Duodenal mucosa (tissue), 2 donors: ENCODE results near the gene IFNK.

Experiments used
- H3K27ac ChIP-seq: one replicate; pipeline ENCODE4 v1.7.0; 2013; ENCODE audit warnings: low read depth, low read length
- H3K27me3 ChIP-seq, 2 donors: one replicate each; pipeline ENCODE4 v1.7.0; 2013; ENCODE audit warnings: low read length in 2 of 2, control low read depth in 1 of 2; ENCODE audit not compliant: insufficient read depth in 2 of 2, control insufficient read depth in 1 of 2
- H3K36me3 ChIP-seq, 2 donors: one replicate each; pipeline ENCODE4 v1.7.0; 2013; ENCODE audit warnings: low read length in 2 of 2, control low read depth in 1 of 2; ENCODE audit not compliant: insufficient read depth in 2 of 2, control insufficient read depth in 1 of 2
- H3K4me1 ChIP-seq, 2 donors: one replicate each; pipeline ENCODE4 v1.7.0; 2013; ENCODE audit warnings: low read length in 2 of 2, control low read depth in 1 of 2; ENCODE audit not compliant: insufficient read depth in 2 of 2, control insufficient read depth in 1 of 2
- H3K4me3 ChIP-seq, 2 donors: one replicate each; pipeline ENCODE4 v1.7.0; 2013; ENCODE audit warnings: low read length in 2 of 2, low read depth in 1 of 2
- H3K9ac ChIP-seq, 2 donors: one replicate each; pipeline ENCODE4 v1.7.0; 2013; ENCODE audit warnings: low read length in 2 of 2, low read depth in 1 of 2
- H3K9me3 ChIP-seq, 2 donors: one replicate each; pipeline ENCODE4 v1.7.0; 2013; ENCODE audit warnings: low read length in 2 of 2, control low read depth in 1 of 2; ENCODE audit not compliant: control insufficient read depth in 1 of 2

Gene IFNK

DNA sequence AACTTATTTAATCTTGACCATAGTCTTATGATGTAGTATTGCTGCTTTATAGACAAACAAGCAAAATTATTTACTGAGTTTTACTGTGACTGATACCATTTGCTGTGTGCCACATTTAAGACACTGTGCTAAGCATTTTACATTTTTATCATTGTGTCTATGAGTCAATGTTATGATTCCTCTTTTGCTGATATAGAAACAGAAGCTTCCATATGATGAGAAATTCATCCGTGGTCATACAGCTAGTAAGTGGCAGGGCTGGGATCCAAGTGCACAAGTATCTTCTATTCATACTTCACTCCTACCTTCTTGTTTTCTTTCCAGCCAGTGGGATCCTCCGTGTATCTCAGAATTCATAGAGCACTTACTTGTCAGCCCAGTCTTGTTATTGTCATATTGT lies 17.1 kb upstream of the IFNK start:
- no peak overlapping the region for H3K9ac ChIP-seq
- no peak overlapping the region for H3K4me3 ChIP-seq
- peaks cover 0 to 4% of the 10 kb centered on the region in 2 donors for H3K36me3 ChIP-seq
- H3K4me1 ChIP-seq = no peaks in the 10 kb centered on the region
- no peaks in the 10 kb centered on the region for H3K27me3 ChIP-seq
- H3K27ac ChIP-seq = no peak overlapping the region
- no peaks in the 10 kb centered on the region for H3K9me3 ChIP-seq

DNA sequence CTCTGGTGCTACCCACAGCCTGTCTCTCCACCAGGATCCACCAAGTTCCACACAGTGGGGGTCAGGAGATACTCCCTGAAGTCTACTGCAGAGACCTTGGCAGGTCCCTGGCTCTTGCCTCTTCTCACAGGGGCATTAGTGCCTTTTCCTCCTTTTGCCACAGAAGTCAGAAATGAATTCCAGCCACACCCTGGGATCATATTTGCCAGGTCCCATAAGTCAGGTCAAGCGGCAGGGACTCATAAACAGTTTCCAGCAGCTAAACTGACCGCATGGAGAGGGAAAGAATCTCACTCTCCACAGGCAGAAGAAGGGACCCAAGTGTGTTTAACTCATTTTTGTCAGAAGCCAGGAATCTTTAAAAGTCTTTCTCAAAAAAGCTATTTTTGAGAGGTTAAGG lies 13.3 kb upstream of the IFNK start:
- H3K4me3 ChIP-seq = no peak overlapping the region
- no peaks in the 10 kb centered on the region for H3K27me3 ChIP-seq
- no peak overlapping the region for H3K27ac ChIP-seq
- H3K4me1 ChIP-seq = no peaks in the 10 kb centered on the region
- peaks cover 0 to 4% of the 10 kb centered on the region in 2 donors for H3K36me3 ChIP-seq
- no peak overlapping the region for H3K9ac ChIP-seq
- no peaks in the 10 kb centered on the region for H3K9me3 ChIP-seq

DNA sequence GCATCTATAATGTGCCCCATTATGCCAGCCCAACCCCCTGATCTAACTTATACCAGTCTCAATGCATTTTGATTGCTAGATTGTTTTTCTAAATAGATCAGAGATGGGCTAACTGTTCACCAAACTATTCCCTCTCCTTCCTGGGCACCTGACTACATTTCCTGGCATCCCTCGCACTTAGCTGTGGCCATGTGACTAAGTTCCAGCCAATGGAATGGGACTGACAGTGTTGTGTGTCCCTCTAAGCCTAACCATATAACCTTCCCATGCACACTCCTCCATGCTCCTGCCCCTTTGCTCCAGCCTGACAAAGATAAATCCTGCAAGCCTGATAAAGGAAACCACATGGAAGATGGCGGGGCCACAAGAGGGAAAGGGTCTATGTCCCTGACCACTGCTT lies 12.3 kb upstream of the IFNK start:
- Histone ChIP-seq H3K9me3 (no peaks in the 10 kb centered on the region), H3K4me3 (no peak overlapping the region), H3K4me1 (no peaks in the 10 kb centered on the region), H3K9ac (no peak overlapping the region), H3K36me3 (peaks cover 0 to 6% of the 10 kb centered on the region in 2 donors), H3K27me3 (no peaks in the 10 kb centered on the region), H3K27ac (no peak overlapping the region)

- H3K27me3 ChIP-seq = no peaks in the 10 kb centered on the region
- H3K4me3 ChIP-seq = no peak overlapping the region
- H3K9ac ChIP-seq = no peak overlapping the region
- no peak overlapping the region for H3K27ac ChIP-seq
- H3K4me1 ChIP-seq = no peaks in the 10 kb centered on the region
- H3K36me3 ChIP-seq = peaks cover 0 to 6% of the 10 kb centered on the region in 2 donors
- H3K9me3 ChIP-seq = no peaks in the 10 kb centered on the region
These were observed 9.5 kb upstream of the IFNK start for GRCh38 chr9:27514551-27514950.

- Histone ChIP-seq H3K4me3 (no peak overlapping the region), H3K27me3 (no peaks in the 10 kb centered on the region), H3K9ac (no peak overlapping the region), H3K27ac (no peak overlapping the region), H3K36me3 (peaks cover 0 to 6% of the 10 kb centered on the region in 2 donors), H3K9me3 (no peaks in the 10 kb centered on the region), H3K4me1 (no peaks in the 10 kb centered on the region)
These were observed 6.1 kb upstream of the IFNK start for GRCh38 chr9:27518006-27518405.

GRCh38 chr9:27518809-27519208 lies 5.3 kb upstream of the IFNK start:
- Histone ChIP-seq H3K4me1 (no peaks in the 10 kb centered on the region), H3K9ac (no peak overlapping the region), H3K36me3 (peaks cover 0 to 6% of the 10 kb centered on the region in 2 donors), H3K27ac (no peak overlapping the region), H3K27me3 (no peaks in the 10 kb centered on the region), H3K9me3 (no peaks in the 10 kb centered on the region), H3K4me3 (no peak overlapping the region)

GRCh38 chr9:27519466-27520465 lies 4.3 kb upstream of the IFNK start:
- Histone ChIP-seq H3K36me3 (peaks cover 0 to 6% of the 10 kb centered on the region in 2 donors), H3K27me3 (no peaks in the 10 kb centered on the region), H3K9me3 (no peaks in the 10 kb centered on the region), H3K4me1 (no peaks in the 10 kb centered on the region), H3K27ac (no peak overlapping the region), H3K9ac (no peak overlapping the region), H3K4me3 (no peak overlapping the region)

DNA sequence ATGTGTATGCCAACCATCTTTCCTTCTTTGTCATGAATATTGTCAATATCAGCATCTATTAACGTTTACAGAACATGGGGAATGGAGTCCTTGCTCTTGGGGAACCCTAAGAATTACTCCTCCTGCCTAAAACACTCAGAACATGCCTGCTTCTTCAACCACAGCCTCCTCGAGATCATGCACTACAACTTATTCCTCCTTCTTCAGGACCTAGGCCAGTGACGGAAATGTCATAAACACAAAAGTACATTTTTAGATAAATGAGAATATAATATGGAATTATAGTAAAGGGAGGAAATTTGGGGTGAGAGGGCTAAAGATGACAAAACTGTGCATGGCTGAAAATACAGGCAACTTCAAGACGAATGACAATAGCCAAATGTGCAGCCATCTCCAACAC lies 3.1 kb upstream of the IFNK start:
- peaks cover 0 to 5% of the 10 kb centered on the region in 2 donors for H3K36me3 ChIP-seq
- no peak overlapping the region for H3K9ac ChIP-seq
- H3K27ac ChIP-seq = no peak overlapping the region
- no peaks in the 10 kb centered on the region for H3K27me3 ChIP-seq
- H3K4me3 ChIP-seq = no peak overlapping the region
- no peaks in the 10 kb centered on the region for H3K9me3 ChIP-seq
- H3K4me1 ChIP-seq = peaks cover 0 to under 1% of the 10 kb centered on the region in 2 donors

GRCh38 chr9:27523141-27523540 lies 949 bp upstream of the IFNK start:
- H3K4me1 ChIP-seq = peaks cover 8 to 14% of the 10 kb centered on the region in 2 donors

DNA sequence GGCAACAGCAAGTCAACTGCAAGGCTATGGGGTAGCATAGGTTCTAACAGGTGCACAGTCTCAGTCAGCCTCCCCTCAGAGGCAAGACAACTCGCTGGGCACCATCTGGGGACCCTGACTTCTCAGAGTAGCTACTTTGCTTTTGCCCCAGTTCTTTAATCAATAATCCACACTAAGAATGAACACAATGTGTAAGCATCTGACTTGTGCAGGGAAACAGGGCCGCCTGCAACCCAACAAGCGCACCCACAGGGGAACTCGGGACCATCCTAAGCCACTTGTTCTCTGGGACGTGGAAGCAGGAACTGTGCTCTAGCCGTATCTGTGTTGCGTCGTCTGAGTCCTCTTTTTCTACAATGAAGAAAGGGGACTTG lies 3.6 kb downstream of the IFNK start:
- Histone ChIP-seq H3K4me3 (peak overlapping the region; percentile 87 to 92), H3K9me3 (no peaks in the 10 kb centered on the region), H3K36me3 (no peaks in the 10 kb centered on the region), H3K27ac (peak overlapping the region; percentile 70), H3K27me3 (no peaks in the 10 kb centered on the region), H3K4me1 (peaks cover 13 to 37% of the 10 kb centered on the region in 2 donors), H3K9ac (peak overlapping the region; percentile 58 to 87)

More at GRCh38 chr9:27523141-27523540, 949 bp upstream of the IFNK start:
- H3K9ac ChIP-seq = no peak overlapping the region
- peaks cover 0 to 2% of the 10 kb centered on the region in 2 donors for H3K36me3 ChIP-seq
- H3K4me3 ChIP-seq = no peak overlapping the region
- no peak overlapping the region for H3K27ac ChIP-seq
- no peaks in the 10 kb centered on the region for H3K9me3 ChIP-seq
- H3K27me3 ChIP-seq = no peaks in the 10 kb centered on the region
